HCT116 (cell line): ENCODE data around the gene IMPG2.

Experiments used
- CBX3 ChIP-seq: IDR thresholded peaks from 2 replicates; pipeline ENCODE4 v1.6.1; 2012; ENCODE audit warnings: low read depth
- CEBPB ChIP-seq: IDR thresholded peaks from 2 replicates; pipeline ENCODE4 v1.6.1; 2012; ENCODE audit warnings: low read depth
- CTCF ChIP-seq, 3 experiments: fragments of 200-600 bp in 1 of 3; sonication (generic) in 1 of 3; IDR thresholded peaks in 2 of 3; conservative IDR thresholded peaks in 1 of 3; 2 replicates each; pipeline ENCODE4 v1.5.1; 2012 to 2017; ENCODE audit warnings: low read depth in 2 of 3, low read length in 2 of 3, antibody characterized with exemption in 1 of 3, borderline replicate concordance in 1 of 3, control low read depth in 1 of 3, mild to moderate bottlenecking in 1 of 3, mixed read lengths in 1 of 3, mixed run types in 1 of 3, moderate library complexity in 1 of 3; ENCODE audit not compliant: insufficient read depth in 1 of 3
- POLR2A ChIP-seq: IDR thresholded peaks from 2 replicates; pipeline ENCODE4 v1.7.0; 2011; ENCODE audit warnings: borderline replicate concordance; ENCODE audit not compliant: insufficient read depth, insufficient read length; ENCODE audit errors: extremely low read depth
- POLR2AphosphoS5 ChIP-seq: IDR thresholded peaks from 2 replicates; pipeline ENCODE4 v1.6.1; 2011; ENCODE audit warnings: mild to moderate bottlenecking, low read depth, low read length, moderate library complexity
- RAD21 ChIP-seq: IDR thresholded peaks from 2 replicates; pipeline ENCODE4 v1.6.1; 2012; ENCODE audit warnings: low read depth, mild to moderate bottlenecking
- SIN3A ChIP-seq: IDR thresholded peaks from 2 replicates; pipeline ENCODE4 v1.6.1; 2012; ENCODE audit warnings: low read depth
- TF ChIP-seq, protein P1 (sequence below): IDR thresholded peaks from 2 replicates; pipeline ENCODE4 v1.6.1; 2012
- TF ChIP-seq, protein P2 (sequence below): IDR thresholded peaks from 2 replicates; pipeline ENCODE4 v1.6.1; 2012; ENCODE audit warnings: low read depth
- TF ChIP-seq, protein P3 (sequence below): IDR thresholded peaks from 2 replicates; pipeline ENCODE4 v1.6.1; 2012

DNA sequence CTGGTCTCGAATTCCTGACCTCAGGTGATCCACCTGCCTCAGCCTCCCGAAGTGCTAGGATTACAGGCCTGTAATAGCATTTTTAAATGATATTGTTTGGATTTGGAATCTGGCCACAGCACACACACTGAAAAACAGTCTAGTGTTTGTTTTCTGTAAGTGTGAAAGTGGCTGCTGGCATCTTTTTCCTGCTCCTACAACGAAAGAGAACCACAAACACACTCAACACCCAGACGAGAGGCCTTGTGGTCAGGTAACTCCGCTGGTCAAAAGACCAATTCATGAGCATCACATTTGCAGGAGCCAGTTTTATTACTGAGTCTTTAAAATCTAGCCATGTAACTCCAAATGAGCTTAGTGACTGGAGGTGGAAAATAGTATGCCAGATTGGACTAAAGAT is 50.2 kb downstream of the IMPG2 start:
- TF ChIP-seq CEBPB (no peak), POLR2A (no peak), CTCF (IDR thresholded peaks at IDR 0.05 in 2 of 3, conservative IDR thresholded peaks at IDR 0.05 in 1 of 3; ENCODE audit: borderline replicate concordance in 1 of 3, insufficient read depth in 1 of 3, low read depth in 2 of 3, low read length in 2 of 3) (no peak), SIN3A (no peak), POLR2AphosphoS5 (no peak), RAD21 (no peak), CBX3 (no peak)
- TF ChIP-seq, protein P1, sequence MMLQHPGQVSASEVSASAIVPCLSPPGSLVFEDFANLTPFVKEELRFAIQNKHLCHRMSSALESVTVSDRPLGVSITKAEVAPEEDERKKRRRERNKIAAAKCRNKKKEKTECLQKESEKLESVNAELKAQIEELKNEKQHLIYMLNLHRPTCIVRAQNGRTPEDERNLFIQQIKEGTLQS = no peak
- TF ChIP-seq, protein P2, sequence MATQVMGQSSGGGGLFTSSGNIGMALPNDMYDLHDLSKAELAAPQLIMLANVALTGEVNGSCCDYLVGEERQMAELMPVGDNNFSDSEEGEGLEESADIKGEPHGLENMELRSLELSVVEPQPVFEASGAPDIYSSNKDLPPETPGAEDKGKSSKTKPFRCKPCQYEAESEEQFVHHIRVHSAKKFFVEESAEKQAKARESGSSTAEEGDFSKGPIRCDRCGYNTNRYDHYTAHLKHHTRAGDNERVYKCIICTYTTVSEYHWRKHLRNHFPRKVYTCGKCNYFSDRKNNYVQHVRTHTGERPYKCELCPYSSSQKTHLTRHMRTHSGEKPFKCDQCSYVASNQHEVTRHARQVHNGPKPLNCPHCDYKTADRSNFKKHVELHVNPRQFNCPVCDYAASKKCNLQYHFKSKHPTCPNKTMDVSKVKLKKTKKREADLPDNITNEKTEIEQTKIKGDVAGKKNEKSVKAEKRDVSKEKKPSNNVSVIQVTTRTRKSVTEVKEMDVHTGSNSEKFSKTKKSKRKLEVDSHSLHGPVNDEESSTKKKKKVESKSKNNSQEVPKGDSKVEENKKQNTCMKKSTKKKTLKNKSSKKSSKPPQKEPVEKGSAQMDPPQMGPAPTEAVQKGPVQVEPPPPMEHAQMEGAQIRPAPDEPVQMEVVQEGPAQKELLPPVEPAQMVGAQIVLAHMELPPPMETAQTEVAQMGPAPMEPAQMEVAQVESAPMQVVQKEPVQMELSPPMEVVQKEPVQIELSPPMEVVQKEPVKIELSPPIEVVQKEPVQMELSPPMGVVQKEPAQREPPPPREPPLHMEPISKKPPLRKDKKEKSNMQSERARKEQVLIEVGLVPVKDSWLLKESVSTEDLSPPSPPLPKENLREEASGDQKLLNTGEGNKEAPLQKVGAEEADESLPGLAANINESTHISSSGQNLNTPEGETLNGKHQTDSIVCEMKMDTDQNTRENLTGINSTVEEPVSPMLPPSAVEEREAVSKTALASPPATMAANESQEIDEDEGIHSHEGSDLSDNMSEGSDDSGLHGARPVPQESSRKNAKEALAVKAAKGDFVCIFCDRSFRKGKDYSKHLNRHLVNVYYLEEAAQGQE = no peak
- TF ChIP-seq, protein P3, sequence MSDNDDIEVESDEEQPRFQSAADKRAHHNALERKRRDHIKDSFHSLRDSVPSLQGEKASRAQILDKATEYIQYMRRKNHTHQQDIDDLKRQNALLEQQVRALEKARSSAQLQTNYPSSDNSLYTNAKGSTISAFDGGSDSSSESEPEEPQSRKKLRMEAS = no peak
